KBM-7 (cell line): ENCODE data around the gene COL20A1.

Experiments used
- DNase-seq: peaks from one replicate; pipeline ENCODE4 v3.0.0-alpha.2; 2015
- in situ Hi-C: fragments of 300-500 bp; cut with MboI; formaldehyde crosslinking; loops from 2 replicates; pipeline ENCODE4 v1.14.3; 2020; ENCODE audit warnings: low sequenced_read_pairs, low pct_unique_long_range_greater_than_20kb, mixed read lengths

Gene COL20A1

GRCh38 chr20:63274381-63275228 lies 18.4 kb upstream of the COL20A1 start:
- in situ Hi-C loops: no loop called here

GRCh38 chr20:63275825-63276224 lies 17.2 kb upstream of the COL20A1 start:
- no peak for DNase-seq
- in situ Hi-C loops: no loop called here

More at GRCh38 chr20:63274381-63275228, 18.4 kb upstream of the COL20A1 start:
- no peak for DNase-seq

GRCh38 chr20:63276956-63277355 lies 16.0 kb upstream of the COL20A1 start:
- no peak for DNase-seq
- in situ Hi-C loops: no loop called here

GRCh38 chr20:63277466-63278272 lies 15.3 kb upstream of the COL20A1 start:
- no peak for DNase-seq
- in situ Hi-C loops: no loop called here

GRCh38 chr20:63278661-63279060 lies 14.3 kb upstream of the COL20A1 start:
- in situ Hi-C loops: no loop called here
- no peak for DNase-seq

- in situ Hi-C loops: no loop called here
- DNase-seq: no peak
Measured at GRCh38 chr20:63279931-63280330, 13.1 kb upstream of the COL20A1 start.

- in situ Hi-C loops: no loop called here
- DNase-seq: no peak
Measured at GRCh38 chr20:63280371-63280770, 12.6 kb upstream of the COL20A1 start.

- no peak for DNase-seq
- in situ Hi-C loops: no loop called here
Measured at GRCh38 chr20:63280929-63281545, 11.9 kb upstream of the COL20A1 start.

- in situ Hi-C loops: no loop called here
- no peak for DNase-seq
Measured at GRCh38 chr20:63281742-63282665, 11.0 kb upstream of the COL20A1 start.

- no peak for DNase-seq
- in situ Hi-C loops: no loop called here
Measured at GRCh38 chr20:63282946-63283345, 10.0 kb upstream of the COL20A1 start.

- in situ Hi-C loops: no loop called here
- no peak for DNase-seq
Measured at GRCh38 chr20:63283397-63284082, 9.4 kb upstream of the COL20A1 start.

GRCh38 chr20:63284083-63284440 lies 8.9 kb upstream of the COL20A1 start:
- in situ Hi-C loops: no loop called here
- no peak for DNase-seq

GRCh38 chr20:63284544-63284949 lies 8.4 kb upstream of the COL20A1 start:
- in situ Hi-C loops: no loop called here
- no peak for DNase-seq

- DNase-seq: no peak
- in situ Hi-C loops: no loop called here
Measured at GRCh38 chr20:63284981-63285524, 7.9 kb upstream of the COL20A1 start.

GRCh38 chr20:63285636-63286615 lies 7.1 kb upstream of the COL20A1 start:
- in situ Hi-C loops: no loop called here
- no peak for DNase-seq

GRCh38 chr20:63286781-63287696 lies 5.9 kb upstream of the COL20A1 start:
- in situ Hi-C loops: no loop called here
- DNase-seq: no peak
